NCI-H2029 (cell line): ENCODE measurements around the gene RCOR1.
A peak's percentile ranks its signal among the peaks of the same experiment; 100 is the strongest.
"Not testable (repeated sequence)": the region's sequence is repeated elsewhere in the genome, so short reads cannot be mapped to it uniquely, and the experiment has no call there.

Experiments
- DNase-seq: peaks from one replicate; lab custom pipeline; 2025; lab: John Stamatoyannopoulos, UW

Gene RCOR1

GRCh38 chr14:102593061-102593824, 794 bp downstream of the RCOR1 start:
- no peak for DNase-seq

GRCh38 chr14:102593825-102594137, 1.3 kb downstream of the RCOR1 start:
- no peak for DNase-seq

GRCh38 chr14:102594514-102595175, 2.2 kb downstream of the RCOR1 start:
- peak; percentile 37 for DNase-seq

GRCh38 chr14:102601378-102601925, 9.0 kb downstream of the RCOR1 start:
- DNase-seq = no peak

GRCh38 chr14:102602421-102603292, 10.2 kb downstream of the RCOR1 start:
- DNase-seq = no peak

GRCh38 chr14:102603293-102603907, 11.0 kb downstream of the RCOR1 start:
- DNase-seq = no peak

GRCh38 chr14:102604183-102604582, 11.7 kb downstream of the RCOR1 start:
- no peak for DNase-seq

GRCh38 chr14:102605029-102605428, 12.6 kb downstream of the RCOR1 start:
- no peak for DNase-seq

GRCh38 chr14:102606296-102606695, 13.8 kb downstream of the RCOR1 start:
- no peak for DNase-seq

- DNase-seq = no peak
These were observed 15.6 kb downstream of the RCOR1 start for GRCh38 chr14:102608064-102608446.

- DNase-seq = no peak
These were observed 18.7 kb downstream of the RCOR1 start for GRCh38 chr14:102610968-102611811.

- no peak for DNase-seq
These were observed 23.9 kb downstream of the RCOR1 start for GRCh38 chr14:102616318-102616717.

- no peak for DNase-seq
These were observed 24.4 kb downstream of the RCOR1 start for GRCh38 chr14:102616799-102617198.

- not testable (repeated sequence) for DNase-seq
These were observed 26.6 kb downstream of the RCOR1 start for GRCh38 chr14:102619012-102619411.

GRCh38 chr14:102620413-102620812, 28.0 kb downstream of the RCOR1 start:
- DNase-seq = no peak

GRCh38 chr14:102622262-102622885, 29.9 kb downstream of the RCOR1 start:
- no peak for DNase-seq

- no peak for DNase-seq
These were observed 32.2 kb downstream of the RCOR1 start for GRCh38 chr14:102624666-102625065.

- no peak for DNase-seq
These were observed 33.3 kb downstream of the RCOR1 start for GRCh38 chr14:102625564-102626296.

- no peak for DNase-seq
These were observed 34.1 kb downstream of the RCOR1 start for GRCh38 chr14:102626530-102626929.

GRCh38 chr14:102629011-102629444, 36.6 kb downstream of the RCOR1 start:
- no peak for DNase-seq
